WTC11 (cell line): ENCODE results near the gene ITGA11.

ENCODE experiments used
- ATF2 ChIP-seq: sonication (generic); formaldehyde crosslinking; IDR thresholded peaks from 2 replicates; pipeline ENCODE4 v1.8.1; 2022; ENCODE audit warnings: low read depth, missing genetic modification reagents, borderline replicate concordance
- CDX4 ChIP-seq: fragments of 250-450 bp; sonication (Bioruptor Pico); IDR thresholded peaks from 2 replicates; pipeline ENCODE4 v1.9.0; 2021; ENCODE audit warnings: moderate library complexity, mild to moderate bottlenecking, inconsistent platforms, borderline replicate concordance
- IRF1 ChIP-seq: sonication (generic); formaldehyde crosslinking; IDR thresholded peaks from 2 replicates; pipeline ENCODE4 v1.8.0; 2023; ENCODE audit warnings: missing genetic modification reagents
- NFYB ChIP-seq: sonication (generic); formaldehyde crosslinking; conservative IDR thresholded peaks from 2 replicates; pipeline ENCODE4 v1.8.0; 2022; ENCODE audit warnings: low read depth, missing genetic modification reagents
- RELA ChIP-seq: sonication (generic); formaldehyde crosslinking; IDR thresholded peaks from 2 replicates; pipeline ENCODE4 v1.8.1; 2022; ENCODE audit warnings: missing genetic modification reagents, mild to moderate bottlenecking, borderline replicate concordance
- TEAD4 ChIP-seq: sonication (generic); formaldehyde crosslinking; IDR thresholded peaks from 2 replicates; pipeline ENCODE4 v1.8.0; 2022; ENCODE audit warnings: mild to moderate bottlenecking, missing genetic modification reagents
- ZNF232 ChIP-seq: sonication (generic); formaldehyde crosslinking; IDR thresholded peaks from 2 replicates; pipeline ENCODE4 v1.8.0; 2022; ENCODE audit warnings: mild to moderate bottlenecking, missing genetic modification reagents
- TF ChIP-seq, protein P1 (sequence below): fragments of 200-600 bp; IDR thresholded peaks from 2 replicates; pipeline ENCODE4 v1.8.0; 2022; ENCODE audit warnings: antibody characterized with exemption
- TF ChIP-seq, protein P2 (sequence below): sonication (generic); formaldehyde crosslinking; IDR thresholded peaks from 2 replicates; pipeline ENCODE4 v1.8.1; 2023; ENCODE audit warnings: mild to moderate bottlenecking, missing genetic modification reagents, borderline replicate concordance

DNA sequence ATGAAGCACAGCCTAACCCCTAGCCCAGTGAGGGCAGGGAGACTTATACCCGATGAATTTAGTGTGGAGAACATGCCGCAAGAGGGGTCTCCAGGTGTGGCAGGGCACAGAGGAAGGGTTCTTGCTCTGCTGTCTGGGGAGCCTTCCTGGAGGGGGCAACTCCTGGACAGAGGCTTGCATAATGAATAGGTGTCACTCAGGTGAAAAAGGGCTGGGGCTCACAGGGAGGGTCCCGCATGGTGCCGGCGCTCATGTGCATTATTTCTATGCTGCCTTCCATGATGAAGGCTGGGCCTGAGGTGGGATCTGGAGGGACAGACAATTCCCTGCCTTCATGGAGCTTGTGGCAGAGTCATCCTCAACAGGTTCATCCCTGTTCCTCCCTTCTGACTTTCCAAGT, 51.5 kb downstream of the ITGA11 start:
- TF ChIP-seq, protein P1, sequence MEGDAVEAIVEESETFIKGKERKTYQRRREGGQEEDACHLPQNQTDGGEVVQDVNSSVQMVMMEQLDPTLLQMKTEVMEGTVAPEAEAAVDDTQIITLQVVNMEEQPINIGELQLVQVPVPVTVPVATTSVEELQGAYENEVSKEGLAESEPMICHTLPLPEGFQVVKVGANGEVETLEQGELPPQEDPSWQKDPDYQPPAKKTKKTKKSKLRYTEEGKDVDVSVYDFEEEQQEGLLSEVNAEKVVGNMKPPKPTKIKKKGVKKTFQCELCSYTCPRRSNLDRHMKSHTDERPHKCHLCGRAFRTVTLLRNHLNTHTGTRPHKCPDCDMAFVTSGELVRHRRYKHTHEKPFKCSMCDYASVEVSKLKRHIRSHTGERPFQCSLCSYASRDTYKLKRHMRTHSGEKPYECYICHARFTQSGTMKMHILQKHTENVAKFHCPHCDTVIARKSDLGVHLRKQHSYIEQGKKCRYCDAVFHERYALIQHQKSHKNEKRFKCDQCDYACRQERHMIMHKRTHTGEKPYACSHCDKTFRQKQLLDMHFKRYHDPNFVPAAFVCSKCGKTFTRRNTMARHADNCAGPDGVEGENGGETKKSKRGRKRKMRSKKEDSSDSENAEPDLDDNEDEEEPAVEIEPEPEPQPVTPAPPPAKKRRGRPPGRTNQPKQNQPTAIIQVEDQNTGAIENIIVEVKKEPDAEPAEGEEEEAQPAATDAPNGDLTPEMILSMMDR, result no peak
- no peak for TF ChIP-seq TEAD4 (CRISPR knock-in tag)
- TF ChIP-seq, protein P2, sequence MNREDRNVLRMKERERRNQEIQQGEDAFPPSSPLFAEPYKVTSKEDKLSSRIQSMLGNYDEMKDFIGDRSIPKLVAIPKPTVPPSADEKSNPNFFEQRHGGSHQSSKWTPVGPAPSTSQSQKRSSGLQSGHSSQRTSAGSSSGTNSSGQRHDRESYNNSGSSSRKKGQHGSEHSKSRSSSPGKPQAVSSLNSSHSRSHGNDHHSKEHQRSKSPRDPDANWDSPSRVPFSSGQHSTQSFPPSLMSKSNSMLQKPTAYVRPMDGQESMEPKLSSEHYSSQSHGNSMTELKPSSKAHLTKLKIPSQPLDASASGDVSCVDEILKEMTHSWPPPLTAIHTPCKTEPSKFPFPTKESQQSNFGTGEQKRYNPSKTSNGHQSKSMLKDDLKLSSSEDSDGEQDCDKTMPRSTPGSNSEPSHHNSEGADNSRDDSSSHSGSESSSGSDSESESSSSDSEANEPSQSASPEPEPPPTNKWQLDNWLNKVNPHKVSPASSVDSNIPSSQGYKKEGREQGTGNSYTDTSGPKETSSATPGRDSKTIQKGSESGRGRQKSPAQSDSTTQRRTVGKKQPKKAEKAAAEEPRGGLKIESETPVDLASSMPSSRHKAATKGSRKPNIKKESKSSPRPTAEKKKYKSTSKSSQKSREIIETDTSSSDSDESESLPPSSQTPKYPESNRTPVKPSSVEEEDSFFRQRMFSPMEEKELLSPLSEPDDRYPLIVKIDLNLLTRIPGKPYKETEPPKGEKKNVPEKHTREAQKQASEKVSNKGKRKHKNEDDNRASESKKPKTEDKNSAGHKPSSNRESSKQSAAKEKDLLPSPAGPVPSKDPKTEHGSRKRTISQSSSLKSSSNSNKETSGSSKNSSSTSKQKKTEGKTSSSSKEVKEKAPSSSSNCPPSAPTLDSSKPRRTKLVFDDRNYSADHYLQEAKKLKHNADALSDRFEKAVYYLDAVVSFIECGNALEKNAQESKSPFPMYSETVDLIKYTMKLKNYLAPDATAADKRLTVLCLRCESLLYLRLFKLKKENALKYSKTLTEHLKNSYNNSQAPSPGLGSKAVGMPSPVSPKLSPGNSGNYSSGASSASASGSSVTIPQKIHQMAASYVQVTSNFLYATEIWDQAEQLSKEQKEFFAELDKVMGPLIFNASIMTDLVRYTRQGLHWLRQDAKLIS, result no peak
- no peak for TF ChIP-seq ATF2 (CRISPR knock-in tag)
- no peak for TF ChIP-seq IRF1 (CRISPR knock-in tag)
- TF ChIP-seq RELA (CRISPR knock-in tag), result no peak
- TF ChIP-seq CDX4 (CRISPR knock-in tag), result no peak
- TF ChIP-seq NFYB (CRISPR knock-in tag), result no peak
- no peak for TF ChIP-seq ZNF232 (CRISPR knock-in tag)
